Measurements from ENCODE around the gene RHCG. TPM values are rescaled to one million over a fixed set of nuclear protein-coding genes. Genes with fewer than 3 reads are reported as not detected.

Gene RHCG
- total and polyA plus RNA-seq, 4 donors: 0.17 to 0.37 (median 0.25) TPM; not detected in 1

DNA sequence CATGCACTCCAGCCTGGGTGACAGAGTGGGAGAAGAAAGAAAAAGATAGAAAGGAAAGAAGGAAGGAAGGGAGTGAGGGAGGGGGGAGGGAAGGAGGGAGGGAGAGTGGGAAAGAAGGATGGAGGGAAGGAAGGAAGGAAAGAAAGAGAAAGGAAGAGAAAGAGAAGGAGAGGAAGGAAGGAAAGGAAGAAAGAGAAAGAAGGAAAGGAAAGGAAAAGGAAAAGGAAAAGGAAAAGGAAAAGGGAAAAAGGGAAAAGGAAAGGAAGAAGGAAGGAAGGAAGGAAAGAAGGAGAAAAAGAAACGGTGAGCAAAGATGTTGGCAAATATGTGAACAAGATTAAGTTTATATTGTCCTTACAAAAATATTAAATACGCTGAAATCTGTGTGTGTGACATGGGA, 42.6 kb upstream of the RHCG start:
- WGBS, 2 donors: 68 to 85% methylated on average over 2 of the region's 2 CpGs
- Histone ChIP-seq H3K9ac (ENCODE audit: insufficient read depth in 1 of 2, low read length in 2 of 2) (no peak overlapping the region), H3K27ac (ENCODE audit: low read depth in 1 of 2, low read length in 1 of 2) (no peak overlapping the region), H3K4me3 (no peak overlapping the region), H3K4me1 (ENCODE audit: control insufficient read depth in 5 of 5, insufficient read depth in 5 of 5, low read length in 5 of 5) (no peaks in the 10 kb centered on the region), H3K36me3 (ENCODE audit: control insufficient read depth in 4 of 4, insufficient read depth in 4 of 4, low read length in 4 of 4) (no peaks in the 10 kb centered on the region), H3K9me3 (ENCODE audit: control insufficient read depth in 4 of 4, insufficient read depth in 3 of 4, low read length in 3 of 4) (peaks cover 0 to 11% (median 3%) of the 10 kb centered on the region in 4 donors), H3K27me3 (ENCODE audit: control insufficient read depth in 3 of 3, insufficient read depth in 3 of 3, low read length in 2 of 3) (no peaks in the 10 kb centered on the region)
- TF ChIP-seq, protein P1, sequence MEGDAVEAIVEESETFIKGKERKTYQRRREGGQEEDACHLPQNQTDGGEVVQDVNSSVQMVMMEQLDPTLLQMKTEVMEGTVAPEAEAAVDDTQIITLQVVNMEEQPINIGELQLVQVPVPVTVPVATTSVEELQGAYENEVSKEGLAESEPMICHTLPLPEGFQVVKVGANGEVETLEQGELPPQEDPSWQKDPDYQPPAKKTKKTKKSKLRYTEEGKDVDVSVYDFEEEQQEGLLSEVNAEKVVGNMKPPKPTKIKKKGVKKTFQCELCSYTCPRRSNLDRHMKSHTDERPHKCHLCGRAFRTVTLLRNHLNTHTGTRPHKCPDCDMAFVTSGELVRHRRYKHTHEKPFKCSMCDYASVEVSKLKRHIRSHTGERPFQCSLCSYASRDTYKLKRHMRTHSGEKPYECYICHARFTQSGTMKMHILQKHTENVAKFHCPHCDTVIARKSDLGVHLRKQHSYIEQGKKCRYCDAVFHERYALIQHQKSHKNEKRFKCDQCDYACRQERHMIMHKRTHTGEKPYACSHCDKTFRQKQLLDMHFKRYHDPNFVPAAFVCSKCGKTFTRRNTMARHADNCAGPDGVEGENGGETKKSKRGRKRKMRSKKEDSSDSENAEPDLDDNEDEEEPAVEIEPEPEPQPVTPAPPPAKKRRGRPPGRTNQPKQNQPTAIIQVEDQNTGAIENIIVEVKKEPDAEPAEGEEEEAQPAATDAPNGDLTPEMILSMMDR (IDR thresholded peaks at IDR 0.05; ENCODE audit: control extremely low read depth, extremely low read depth): no peak
- ATAC-seq (ENCODE audit: insufficient read depth, low FRiP score): no peak
- DNase-seq: no peak

DNA sequence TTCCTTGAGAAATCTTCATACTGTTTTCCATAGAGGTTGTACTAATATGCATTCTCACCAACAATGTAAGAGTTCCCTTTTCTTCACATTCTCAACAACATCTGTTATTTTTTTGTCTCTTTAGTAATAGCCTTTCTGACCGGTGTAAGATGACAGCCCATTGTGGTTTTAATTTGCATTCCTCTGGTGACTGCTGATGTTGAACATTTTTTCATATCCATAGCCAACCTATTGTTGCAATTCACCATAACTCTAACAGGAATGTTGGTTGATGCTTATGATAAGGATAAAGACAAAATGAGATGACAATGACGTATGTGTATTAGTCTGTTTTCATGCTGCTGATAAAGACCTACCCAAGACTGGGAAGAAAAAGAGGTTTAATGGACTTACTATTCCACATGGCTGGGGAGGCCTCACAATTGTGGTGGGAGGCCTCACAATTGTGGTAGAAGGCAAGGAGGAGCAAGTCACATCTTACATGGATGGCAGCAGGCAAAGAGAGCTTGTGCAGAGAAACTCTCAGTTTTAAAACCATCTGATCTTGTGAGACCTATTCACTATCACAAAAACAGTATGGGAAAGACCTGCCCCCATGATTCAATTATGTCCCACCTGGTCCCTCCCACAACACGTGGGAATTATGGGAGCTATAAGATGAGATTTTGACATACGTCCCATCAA, 37.6 kb upstream of the RHCG start:
- no peak for DNase-seq
- no peaks in the 10 kb centered on the region for H3K4me1 ChIP-seq (ENCODE audit: control insufficient read depth in 5 of 5, insufficient read depth in 5 of 5, low read length in 5 of 5)
- no peak overlapping the region for H3K27ac ChIP-seq (ENCODE audit: low read depth in 1 of 2, low read length in 1 of 2)
- ATAC-seq (ENCODE audit: insufficient read depth, low FRiP score): no peak
- WGBS, 2 donors: 88 to 89% methylated on average over 4 of the region's 4 CpGs
- TF ChIP-seq, protein P1 (IDR thresholded peaks at IDR 0.05; ENCODE audit: control extremely low read depth, extremely low read depth): no peak
- no peaks in the 10 kb centered on the region for H3K27me3 ChIP-seq (ENCODE audit: control insufficient read depth in 3 of 3, insufficient read depth in 3 of 3, low read length in 2 of 3)
- no peak overlapping the region for H3K9ac ChIP-seq (ENCODE audit: insufficient read depth in 1 of 2, low read length in 2 of 2)
- H3K9me3 ChIP-seq (ENCODE audit: control insufficient read depth in 4 of 4, insufficient read depth in 3 of 4, low read length in 3 of 4): peaks cover 0 to 5% (median 1%) of the 10 kb centered on the region in 4 donors
- no peak overlapping the region for H3K4me3 ChIP-seq
- H3K36me3 ChIP-seq (ENCODE audit: control insufficient read depth in 4 of 4, insufficient read depth in 4 of 4, low read length in 4 of 4): no peaks in the 10 kb centered on the region

DNA sequence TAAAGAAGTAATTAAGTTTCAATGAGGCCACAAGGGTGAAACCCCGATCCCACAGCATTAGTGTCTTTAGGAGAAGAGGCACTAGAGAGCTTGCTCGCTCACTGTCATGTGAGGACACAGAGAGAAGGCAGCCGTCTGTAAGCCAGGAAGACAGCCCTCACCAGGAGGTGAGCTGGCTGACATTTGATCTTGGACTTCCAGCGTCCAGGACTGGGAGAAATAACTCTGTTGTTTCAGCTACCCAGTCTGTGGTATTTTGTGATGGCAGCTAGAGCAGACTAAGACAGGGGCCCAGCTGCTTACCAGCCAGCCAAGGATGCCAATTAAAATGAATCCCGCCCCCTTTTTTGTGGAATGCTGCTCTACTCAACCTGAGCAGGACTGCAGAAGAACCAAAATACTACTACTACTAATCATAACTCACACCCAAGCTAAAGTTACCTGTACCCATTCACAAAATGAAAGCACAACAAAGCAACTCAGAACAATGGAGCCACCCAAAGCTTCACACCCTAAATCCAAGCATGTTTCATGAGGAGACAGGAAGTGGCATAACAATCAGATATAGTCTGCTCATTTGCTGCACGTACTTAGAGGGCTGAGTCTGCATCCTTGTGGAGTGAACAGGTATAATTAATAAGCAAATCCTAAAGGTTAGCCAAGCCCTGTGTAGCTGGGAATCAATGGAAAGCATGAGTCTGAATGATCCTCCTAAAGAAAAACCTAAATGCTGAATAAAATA, 35.6 kb upstream of the RHCG start:
- TF ChIP-seq, protein P1 (IDR thresholded peaks at IDR 0.05; ENCODE audit: control extremely low read depth, extremely low read depth): no peak
- no peaks in the 10 kb centered on the region for H3K27me3 ChIP-seq (ENCODE audit: control insufficient read depth in 3 of 3, insufficient read depth in 3 of 3, low read length in 2 of 3)
- no peaks in the 10 kb centered on the region for H3K36me3 ChIP-seq (ENCODE audit: control insufficient read depth in 4 of 4, insufficient read depth in 4 of 4, low read length in 4 of 4)
- H3K4me1 ChIP-seq (ENCODE audit: control insufficient read depth in 5 of 5, insufficient read depth in 5 of 5, low read length in 5 of 5): no peaks in the 10 kb centered on the region
- no peak overlapping the region for H3K9ac ChIP-seq (ENCODE audit: insufficient read depth in 1 of 2, low read length in 2 of 2)
- H3K27ac ChIP-seq (ENCODE audit: low read depth in 1 of 2, low read length in 1 of 2): no peak overlapping the region
- DNase-seq: no peak
- peaks cover 0 to 2% (median 0%) of the 10 kb centered on the region in 4 donors for H3K9me3 ChIP-seq (ENCODE audit: control insufficient read depth in 4 of 4, insufficient read depth in 3 of 4, low read length in 3 of 4)
- H3K4me3 ChIP-seq: no peak overlapping the region
- WGBS, 2 donors: 70 to 78% methylated on average over 6 of the region's 6 CpGs
- no peak for ATAC-seq (ENCODE audit: insufficient read depth, low FRiP score)

Measured in lung (tissue), 12 donors.